ENCODE results near the gene CHGA.

The CHGA gene

GRCh38 chr14:92935446-92935845 is 12.5 kb downstream of the CHGA start:
- Histone ChIP-seq H4K20me1 (no peaks in the 10 kb centered on the region), H3K4me3 (no peak overlapping the region), H3K9ac (no peak overlapping the region), H3K9me3 (no peaks in the 10 kb centered on the region), H3K27me3 (no peaks in the 10 kb centered on the region), H3K27ac (no peak overlapping the region), H3K4me1 (peaks cover 13% of the 10 kb centered on the region), H3K36me3 (peaks cover 15% of the 10 kb centered on the region; the same call in 1 of the 2 replicates), H3K4me2 (no peak overlapping the region)
- TF ChIP-seq Cebpa-rat (IDR thresholded peaks at IDR 0.05) = no peak

DNA sequence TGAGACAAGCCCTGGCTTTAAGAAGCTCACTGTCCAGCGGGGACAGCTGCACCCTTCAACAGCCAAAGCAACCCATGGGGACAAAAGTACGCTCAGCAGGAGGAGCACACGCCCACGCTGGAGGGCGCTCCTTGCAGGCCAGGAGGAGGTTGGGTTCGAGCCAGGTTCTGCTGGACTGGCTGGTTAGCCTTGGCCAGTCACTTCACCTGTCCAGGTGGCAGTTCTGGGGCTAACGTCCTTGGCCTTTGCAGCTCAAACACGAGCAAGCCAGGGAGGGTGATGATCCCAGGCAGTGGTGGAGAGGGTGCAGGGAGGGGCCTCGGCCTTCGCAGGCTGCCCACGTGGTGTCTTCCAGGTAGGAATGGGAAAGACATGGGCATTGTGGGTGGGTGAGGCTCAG is 13.1 kb downstream of the CHGA start:
- Histone ChIP-seq H3K4me1 (peaks cover 19% of the 10 kb centered on the region), H3K36me3 (peaks cover 17% of the 10 kb centered on the region; the same call in 1 of the 2 replicates), H3K27ac (no peak overlapping the region), H3K27me3 (no peaks in the 10 kb centered on the region), H3K4me2 (no peak overlapping the region), H3K9me3 (no peaks in the 10 kb centered on the region), H4K20me1 (no peaks in the 10 kb centered on the region), H3K4me3 (no peak overlapping the region), H3K9ac (no peak overlapping the region)
- TF ChIP-seq Cebpa-rat (IDR thresholded peaks at IDR 0.05) = no peak

GRCh38 chr14:92937051-92937937 is 14.3 kb downstream of the CHGA start:
- H3K27ac ChIP-seq = no peak overlapping the region
- H3K9me3 ChIP-seq = no peaks in the 10 kb centered on the region
- TF ChIP-seq Cebpa-rat (IDR thresholded peaks at IDR 0.05) = no peak
- peaks cover 24% of the 10 kb centered on the region for H3K4me1 ChIP-seq
- H3K9ac ChIP-seq = no peak overlapping the region
- H3K4me2 ChIP-seq = no peak overlapping the region
- no peak overlapping the region for H3K4me3 ChIP-seq
- peaks cover 9% of the 10 kb centered on the region; the same call in 1 of the 2 replicates for H4K20me1 ChIP-seq
- no peaks in the 10 kb centered on the region for H3K27me3 ChIP-seq
- peaks cover 27% of the 10 kb centered on the region for H3K36me3 ChIP-seq

- Histone ChIP-seq H3K27me3 (no peaks in the 10 kb centered on the region), H3K9ac (no peak overlapping the region), H3K4me1 (peaks cover 25% of the 10 kb centered on the region), H4K20me1 (peaks cover 20% of the 10 kb centered on the region), H3K27ac (no peak overlapping the region), H3K4me3 (no peak overlapping the region), H3K36me3 (peaks cover 38% of the 10 kb centered on the region), H3K9me3 (no peaks in the 10 kb centered on the region), H3K4me2 (no peak overlapping the region)
- no peak for TF ChIP-seq Cebpa-rat (IDR thresholded peaks at IDR 0.05)
Observed at GRCh38 chr14:92938235-92938875, 15.4 kb downstream of the CHGA start.

- Histone ChIP-seq H3K4me3 (no peak overlapping the region), H3K9ac (no peak overlapping the region), H3K27ac (no peak overlapping the region), H3K4me2 (no peak overlapping the region), H3K4me1 (peaks cover 32% of the 10 kb centered on the region), H4K20me1 (peaks cover 27% of the 10 kb centered on the region), H3K9me3 (no peaks in the 10 kb centered on the region), H3K27me3 (no peaks in the 10 kb centered on the region), H3K36me3 (peaks cover 44% of the 10 kb centered on the region)
- no peak for TF ChIP-seq Cebpa-rat (IDR thresholded peaks at IDR 0.05)
Observed at GRCh38 chr14:92938890-92939671, 16.1 kb downstream of the CHGA start.

DNA sequence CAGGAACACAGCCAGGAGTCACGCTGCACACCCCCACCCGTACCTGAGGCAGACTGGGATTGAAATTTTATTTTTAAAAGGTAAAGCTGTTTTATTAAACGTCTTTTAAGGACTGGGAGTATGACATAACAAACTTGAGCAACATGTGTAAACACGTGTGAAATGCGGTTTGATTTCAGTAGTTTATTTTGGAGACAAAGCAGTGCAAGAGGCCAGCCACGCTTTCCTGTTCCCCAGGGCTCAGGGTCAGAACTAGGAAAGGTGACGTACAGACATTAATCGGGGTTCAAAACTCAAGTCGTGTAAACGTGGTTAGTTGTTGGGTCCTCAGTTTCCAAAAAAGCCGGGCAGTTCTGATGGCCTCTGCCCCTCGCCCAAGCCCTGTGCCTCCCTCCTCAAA is 16.7 kb downstream of the CHGA start:
- Histone ChIP-seq H3K27ac (no peak overlapping the region), H4K20me1 (peaks cover 34% of the 10 kb centered on the region), H3K27me3 (no peaks in the 10 kb centered on the region), H3K9ac (no peak overlapping the region), H3K4me1 (peaks cover 39% of the 10 kb centered on the region), H3K4me2 (0 out of 2 replicates have a peak overlapping the region, but pooled peaks have one; percentile 69), H3K4me3 (no peak overlapping the region), H3K36me3 (peaks cover 44% of the 10 kb centered on the region), H3K9me3 (no peaks in the 10 kb centered on the region)
- TF ChIP-seq Cebpa-rat (IDR thresholded peaks at IDR 0.05) = no peak

DNA sequence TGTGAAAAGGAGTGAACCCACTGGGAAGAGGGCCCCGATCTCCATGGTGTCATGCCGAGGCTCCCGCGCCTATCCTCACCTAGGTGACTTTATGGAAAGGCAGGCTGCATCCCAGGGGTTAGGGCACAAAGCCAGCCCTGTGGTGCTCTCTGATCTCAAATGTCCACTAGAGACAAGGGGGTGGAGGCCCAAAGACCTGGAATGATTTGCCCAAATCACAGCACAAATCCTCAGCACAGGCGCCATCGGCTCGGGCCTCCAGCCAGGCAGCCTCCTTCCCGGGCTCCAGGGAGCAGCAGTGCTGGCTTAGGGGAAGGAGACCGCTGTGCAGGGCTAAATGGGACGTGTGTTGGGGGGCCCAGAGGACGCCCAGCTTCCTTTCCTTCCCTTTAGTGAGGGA is 17.6 kb downstream of the CHGA start:
- Histone ChIP-seq H3K4me1 (peaks cover 47% of the 10 kb centered on the region), H3K4me2 (peak overlapping the region; percentile 69), H3K9me3 (no peaks in the 10 kb centered on the region), H3K9ac (no peak overlapping the region), H3K4me3 (no peak overlapping the region), H4K20me1 (peaks cover 42% of the 10 kb centered on the region), H3K27me3 (no peaks in the 10 kb centered on the region), H3K36me3 (peaks cover 40% of the 10 kb centered on the region), H3K27ac (0 out of 2 replicates have a peak overlapping the region, but pooled peaks have one; percentile 22)
- TF ChIP-seq Cebpa-rat (IDR thresholded peaks at IDR 0.05) = no peak

DNA sequence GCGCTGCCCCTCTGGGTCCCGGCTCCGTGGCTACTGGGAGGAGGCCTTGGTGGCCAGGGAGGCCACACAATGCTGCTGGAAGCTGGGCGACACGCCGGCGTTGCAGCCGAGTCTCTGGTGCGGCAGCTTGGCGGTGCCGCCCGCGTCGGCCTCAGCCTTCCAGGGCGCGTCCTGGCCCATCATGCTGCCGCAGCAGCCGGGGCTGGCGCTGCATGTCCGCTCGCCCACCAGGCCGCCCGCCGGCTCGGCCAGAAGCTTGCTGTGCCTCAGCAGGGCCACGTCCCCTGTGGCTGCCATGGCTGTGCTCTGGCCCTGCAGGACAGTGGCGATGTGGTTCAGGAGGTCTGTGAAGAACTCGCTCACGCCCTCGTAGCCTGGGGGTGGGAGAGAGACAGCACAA is 18.6 kb downstream of the CHGA start:
- Histone ChIP-seq H3K36me3 (peaks cover 42% of the 10 kb centered on the region), H3K4me1 (peaks cover 56% of the 10 kb centered on the region), H3K4me2 (peak overlapping the region; percentile 69; the same call in 1 of the 2 replicates), H3K9ac (no peak overlapping the region), H3K27me3 (no peaks in the 10 kb centered on the region), H4K20me1 (peaks cover 49% of the 10 kb centered on the region), H3K4me3 (no peak overlapping the region), H3K27ac (0 out of 2 replicates have a peak overlapping the region, but pooled peaks have one; percentile 22), H3K9me3 (no peaks in the 10 kb centered on the region)
- TF ChIP-seq Cebpa-rat (IDR thresholded peaks at IDR 0.05) = no peak

- no peak for TF ChIP-seq Cebpa-rat (IDR thresholded peaks at IDR 0.05)
- peaks cover 55% of the 10 kb centered on the region for H4K20me1 ChIP-seq
- no peaks in the 10 kb centered on the region for H3K27me3 ChIP-seq
- H3K36me3 ChIP-seq = peaks cover 40% of the 10 kb centered on the region
- no peak overlapping the region for H3K9ac ChIP-seq
- H3K4me3 ChIP-seq = no peak overlapping the region
- no peak overlapping the region for H3K27ac ChIP-seq
- no peaks in the 10 kb centered on the region for H3K9me3 ChIP-seq
- no peak overlapping the region for H3K4me2 ChIP-seq
- H3K4me1 ChIP-seq = peaks cover 62% of the 10 kb centered on the region
Observed at GRCh38 chr14:92942136-92942535, 19.2 kb downstream of the CHGA start.

All from BLaER1 (cell line).